Prostate gland (tissue), 2 donors: ENCODE data around the gene CAPNS2. TPM values are rescaled to one million over a fixed set of nuclear protein-coding genes. Genes with fewer than 3 reads are reported as not detected.
"Not testable (repeated sequence)": the region's sequence is repeated elsewhere in the genome, so short reads cannot be mapped to it uniquely, and the experiment has no call there.

Experiments used
- DNase-seq: peaks from one replicate; pipeline ENCODE4 v3.0.0-alpha.2; 2019; ENCODE audit warnings: low spot score
- H3K27ac ChIP-seq, 2 donors: fragments of 200-600 bp; sonication (generic); 2 replicates each; pipeline ENCODE4 v1.5.1; 2017 to 2019
- H3K27me3 ChIP-seq: fragments of 200-600 bp; sonication (generic); replicated peaks from 2 replicates; pipeline ENCODE4 v1.5.1; 2019; ENCODE audit not compliant: insufficient read depth
- H3K36me3 ChIP-seq, 2 donors: fragments of 200-600 bp; sonication (generic); 1 replicate in 1 of 2; 2 replicates in 1 of 2; pipeline versions ENCODE4 v1.5.1 to v1.8.1; 2017 to 2019
- H3K4me1 ChIP-seq: fragments of 200-600 bp; sonication (generic); replicated peaks from 2 replicates; pipeline ENCODE4 v1.5.1; 2019
- H3K4me3 ChIP-seq, 2 donors: fragments of 200-600 bp; sonication (generic); 2 replicates each; pipeline ENCODE4 v1.5.1; 2017 to 2019
- H3K9me3 ChIP-seq: fragments of 200-600 bp; sonication (generic); 2 replicates; pipeline ENCODE4 v1.5.1; 2017
- POLR2A ChIP-seq: fragments of 450-650 bp; IDR thresholded peaks from one replicate; pipeline ENCODE4 v1.6.1; 2016; ENCODE audit warnings: antibody characterized with exemption, mild to moderate bottlenecking
- POLR2AphosphoS5 ChIP-seq: sonication (generic); formaldehyde crosslinking; IDR thresholded peaks from one replicate; pipeline ENCODE4 v1.6.1; 2017; ENCODE audit warnings: antibody characterized with exemption
- WGBS: methylation state at CpG from one replicate; pipeline ENCODE4 v1.1.5; 2018; 5-methylcytosine and 5-hydroxymethylcytosine counted together
- intact Hi-C: fragments of 100-400 bp; cut with DNase I; formaldehyde crosslinking; loops from one replicate; pipeline ENCODE4 v1.14.2; 2022
- total RNA-seq, 2 donors: library from RNA; depleted of rRNA; stranded (reverse); fragments of >200 nt; gene quantifications; one replicate each; pipeline ENCODE4 v1.1.0, GENCODE V29; 2016
- TF ChIP-seq, protein P1 (sequence below), 4 experiments: fragments of 200-600 bp in 2 of 4; fragments of 450-650 bp in 2 of 4; sonication (generic) in 2 of 4; IDR thresholded peaks; 1 replicate in 3 of 4; 2 replicates in 1 of 4; pipeline ENCODE4 v1.5.1; 2016 to 2019; ENCODE audit warnings: antibody characterized with exemption in 4 of 4, mild to moderate bottlenecking in 2 of 4, moderate library complexity in 2 of 4

CAPNS2 gene
- total RNA-seq, 2 donors from 2014 or later: 1.9 TPM; not detected in 1

DNA sequence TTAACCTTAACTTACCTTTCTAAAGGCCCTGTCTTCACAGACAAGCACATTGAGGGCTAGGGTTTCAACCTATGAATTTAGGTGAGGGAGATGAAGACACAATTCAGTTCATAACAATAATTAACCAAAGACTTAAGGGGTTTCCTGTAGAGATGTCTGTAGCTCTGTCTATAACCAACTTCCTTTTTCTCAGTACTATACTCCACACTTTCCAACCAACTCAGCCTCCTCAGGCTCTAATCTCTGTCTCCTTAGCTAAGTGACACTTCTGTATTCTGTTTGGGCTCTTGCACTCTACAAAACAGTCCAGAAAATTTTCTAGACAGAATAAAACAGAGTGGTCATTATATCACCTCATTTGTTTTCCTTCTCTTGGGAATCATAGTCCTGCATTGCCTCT, 25.8 kb downstream of the CAPNS2 start:
- H3K36me3 ChIP-seq: no peaks in the 10 kb centered on the region
- TF ChIP-seq, protein P1, sequence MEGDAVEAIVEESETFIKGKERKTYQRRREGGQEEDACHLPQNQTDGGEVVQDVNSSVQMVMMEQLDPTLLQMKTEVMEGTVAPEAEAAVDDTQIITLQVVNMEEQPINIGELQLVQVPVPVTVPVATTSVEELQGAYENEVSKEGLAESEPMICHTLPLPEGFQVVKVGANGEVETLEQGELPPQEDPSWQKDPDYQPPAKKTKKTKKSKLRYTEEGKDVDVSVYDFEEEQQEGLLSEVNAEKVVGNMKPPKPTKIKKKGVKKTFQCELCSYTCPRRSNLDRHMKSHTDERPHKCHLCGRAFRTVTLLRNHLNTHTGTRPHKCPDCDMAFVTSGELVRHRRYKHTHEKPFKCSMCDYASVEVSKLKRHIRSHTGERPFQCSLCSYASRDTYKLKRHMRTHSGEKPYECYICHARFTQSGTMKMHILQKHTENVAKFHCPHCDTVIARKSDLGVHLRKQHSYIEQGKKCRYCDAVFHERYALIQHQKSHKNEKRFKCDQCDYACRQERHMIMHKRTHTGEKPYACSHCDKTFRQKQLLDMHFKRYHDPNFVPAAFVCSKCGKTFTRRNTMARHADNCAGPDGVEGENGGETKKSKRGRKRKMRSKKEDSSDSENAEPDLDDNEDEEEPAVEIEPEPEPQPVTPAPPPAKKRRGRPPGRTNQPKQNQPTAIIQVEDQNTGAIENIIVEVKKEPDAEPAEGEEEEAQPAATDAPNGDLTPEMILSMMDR (IDR thresholded peaks at IDR 0.05): no peak
- TF ChIP-seq POLR2A (no peak), POLR2AphosphoS5 (no peak)
- intact Hi-C loops: no loop called here
- H3K4me1 ChIP-seq: no peaks in the 10 kb centered on the region
- H3K9me3 ChIP-seq: no peaks in the 10 kb centered on the region
- H3K27me3 ChIP-seq: no peaks in the 10 kb centered on the region
- DNase-seq: no peak
- no peak overlapping the region for H3K4me3 ChIP-seq
- no peak overlapping the region for H3K27ac ChIP-seq

DNA sequence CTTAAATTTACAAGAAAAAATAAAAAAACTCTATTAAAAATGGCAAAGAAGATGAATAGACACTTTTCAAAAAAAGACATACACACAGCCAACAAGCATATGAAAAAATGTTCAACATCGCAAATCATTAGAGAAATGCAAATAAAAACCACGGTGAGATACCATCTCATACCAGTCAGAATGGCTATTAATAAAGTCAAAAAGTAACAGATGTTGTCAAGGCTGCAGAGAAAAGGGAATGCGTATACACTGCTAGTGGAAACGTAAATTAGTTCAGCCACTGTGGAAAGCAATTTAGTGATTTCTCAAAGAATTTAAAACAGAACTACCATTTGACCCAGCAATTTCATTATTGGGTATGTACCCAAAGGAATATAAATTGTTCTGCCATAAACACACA, 31.4 kb downstream of the CAPNS2 start:
- H3K36me3 ChIP-seq: no peaks in the 10 kb centered on the region
- no peaks in the 10 kb centered on the region for H3K27me3 ChIP-seq
- H3K27ac ChIP-seq: no peak overlapping the region
- intact Hi-C loops: no loop called here
- no peaks in the 10 kb centered on the region for H3K9me3 ChIP-seq
- no peaks in the 10 kb centered on the region for H3K4me1 ChIP-seq
- DNase-seq: no peak
- TF ChIP-seq POLR2A (no peak), POLR2AphosphoS5 (no peak)
- TF ChIP-seq, protein P1 (IDR thresholded peaks at IDR 0.05): no peak
- no peak overlapping the region for H3K4me3 ChIP-seq
- 17% methylated on average over 4 of the region's 4 CpGs for WGBS

DNA sequence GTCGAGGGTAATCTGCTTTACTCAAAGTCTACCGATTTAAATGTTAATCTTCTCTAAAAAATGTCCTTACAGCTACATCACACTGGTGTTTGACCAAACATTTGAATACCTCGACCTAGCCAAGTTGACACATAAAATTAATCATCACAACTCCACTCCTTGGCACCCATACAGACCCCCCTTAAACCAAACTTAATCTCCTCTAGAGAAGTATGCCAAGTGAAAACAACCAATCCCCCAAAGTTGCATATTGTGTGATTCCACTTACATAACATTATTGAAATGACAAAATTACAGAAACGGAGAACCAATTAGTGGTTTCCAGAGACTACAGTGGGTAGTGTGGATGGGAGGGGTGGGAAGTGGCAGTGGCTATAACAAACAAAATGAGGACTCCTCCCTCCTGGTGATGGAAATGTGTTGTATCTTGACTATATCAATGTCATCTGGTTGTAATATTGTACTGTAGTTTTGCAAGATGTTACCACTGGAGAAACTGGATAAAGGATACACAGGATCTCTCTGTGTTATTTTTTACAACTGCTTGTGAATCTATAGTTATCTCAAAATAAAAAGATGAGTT, 39.4 kb downstream of the CAPNS2 start:
- intact Hi-C loops: no loop called here
- TF ChIP-seq, protein P1 (IDR thresholded peaks at IDR 0.05): no peak
- TF ChIP-seq POLR2AphosphoS5: no peak
- no peak for TF ChIP-seq POLR2A
- no peak for DNase-seq
- WGBS: 43% methylated on average over 4 of the region's 4 CpGs
- Histone ChIP-seq H3K27ac (no peak overlapping the region), H3K4me1 (no peaks in the 10 kb centered on the region), H3K36me3 (no peaks in the 10 kb centered on the region), H3K4me3 (no peak overlapping the region), H3K27me3 (no peaks in the 10 kb centered on the region), H3K9me3 (no peaks in the 10 kb centered on the region)

DNA sequence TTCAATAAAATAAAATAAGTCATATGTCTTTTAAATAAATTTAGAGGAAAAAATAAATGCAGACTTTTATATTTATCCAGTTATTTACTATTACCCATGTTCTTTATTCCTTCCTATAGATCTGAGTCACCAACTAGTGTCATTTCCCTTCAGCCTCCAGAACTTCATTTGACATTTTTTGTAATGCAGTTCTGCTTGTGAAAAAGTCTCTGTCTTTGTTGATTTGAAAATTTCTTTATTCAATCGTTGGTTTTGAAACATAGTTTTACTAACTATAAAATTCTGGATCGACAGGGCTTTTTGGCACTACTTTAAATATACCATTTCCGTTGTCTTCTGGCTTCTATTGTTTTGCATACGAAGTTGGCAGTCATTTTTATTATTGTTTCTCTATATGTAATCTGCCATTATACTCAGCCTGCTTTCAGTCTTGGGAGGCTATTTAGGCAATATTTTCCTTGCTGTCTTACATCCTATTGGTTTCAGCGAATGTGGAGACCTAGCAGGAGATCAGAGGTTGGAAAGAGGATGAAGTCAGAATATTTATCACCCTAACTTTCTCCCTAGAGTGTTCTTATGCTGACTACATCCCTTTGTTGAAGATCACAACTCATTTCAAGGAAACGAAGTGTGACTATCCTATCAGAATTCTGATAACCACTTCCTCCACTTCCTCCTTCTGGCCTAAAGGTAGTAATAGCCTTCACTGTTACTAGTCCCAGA, 47.3 kb downstream of the CAPNS2 start:
- H3K4me1 ChIP-seq: no peaks in the 10 kb centered on the region
- H3K27me3 ChIP-seq: no peaks in the 10 kb centered on the region
- 49% methylated on average over 6 of the region's 6 CpGs for WGBS
- TF ChIP-seq POLR2A (no peak), POLR2AphosphoS5 (no peak)
- TF ChIP-seq, protein P1 (IDR thresholded peaks at IDR 0.05): no peak
- intact Hi-C loops: no loop called here
- no peak overlapping the region for H3K27ac ChIP-seq
- no peak overlapping the region for H3K4me3 ChIP-seq
- no peaks in the 10 kb centered on the region for H3K9me3 ChIP-seq
- DNase-seq: no peak
- no peaks in the 10 kb centered on the region for H3K36me3 ChIP-seq

- TF ChIP-seq POLR2A (no peak), POLR2AphosphoS5 (no peak)
- TF ChIP-seq, protein P1 (IDR thresholded peaks at IDR 0.05): no peak
- DNase-seq: no peak
- no peaks in the 10 kb centered on the region for H3K36me3 ChIP-seq
- no peaks in the 10 kb centered on the region for H3K9me3 ChIP-seq
- no peaks in the 10 kb centered on the region for H3K27me3 ChIP-seq
- H3K4me1 ChIP-seq: no peaks in the 10 kb centered on the region
- WGBS: 69% methylated on average over 3 of the region's 3 CpGs
- intact Hi-C loops: no loop called here
- no peak overlapping the region for H3K27ac ChIP-seq
- no peak overlapping the region for H3K4me3 ChIP-seq
These were observed 48.6 kb downstream of the CAPNS2 start for GRCh38 chr16:55615071-55615470.

DNA sequence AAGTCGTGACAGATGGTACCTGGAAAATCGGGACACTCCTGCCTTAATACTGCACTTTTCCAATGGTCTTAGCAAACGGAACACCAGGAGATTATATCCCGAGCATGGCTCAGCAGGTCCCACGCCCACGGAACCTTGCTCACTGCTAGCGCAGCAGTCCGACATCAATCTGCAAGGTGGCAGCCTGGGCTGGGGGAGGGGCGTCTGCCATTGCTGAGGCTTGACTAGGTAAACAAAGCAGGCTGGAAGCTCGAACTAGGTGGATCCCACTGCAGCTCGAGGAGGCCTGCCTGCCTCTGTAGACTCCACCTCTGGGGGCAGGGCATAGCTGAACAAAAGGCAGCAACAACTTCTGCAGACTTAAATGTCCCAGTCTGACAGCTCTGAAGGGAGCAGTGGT, 49.2 kb downstream of the CAPNS2 start:
- DNase-seq, H3K27me3 ChIP-seq, H3K36me3 ChIP-seq, H3K27ac ChIP-seq, intact Hi-C loops, H3K4me1 ChIP-seq, H3K9me3 ChIP-seq, H3K4me3 ChIP-seq: not testable (repeated sequence)
- WGBS: 90% methylated on average over 11 of the region's 11 CpGs
